Kidney (tissue), 14 donors: ENCODE measurements around the gene EVI5. TPM values are rescaled to one million over a fixed set of nuclear protein-coding genes. Genes with fewer than 3 reads are reported as not detected.
"Not testable (repeated sequence)": the region's sequence is repeated elsewhere in the genome, so short reads cannot be mapped to it uniquely, and the experiment has no call there.

ENCODE experiments used
- DNase-seq, 5 donors: peaks; one replicate each; pipeline ENCODE4 v3.0.0-alpha.2; 2013 to 2020
- FAIRE-seq: peaks from 2 replicates; lab custom pipeline; 2012; peaks lifted over from hg19 to GRCh38; lab: Jason Lieb, UNC
- H3K27ac ChIP-seq, 2 donors: one replicate each; pipeline ENCODE4 v1.7.0; 2013; ENCODE audit warnings: low read depth in 2 of 2, low read length in 2 of 2, inconsistent platforms in 1 of 2
- H3K27me3 ChIP-seq: one replicate; pipeline ENCODE4 v1.7.1; 2013; ENCODE audit warnings: low read length, inconsistent platforms; ENCODE audit not compliant: control insufficient read depth, insufficient read depth
- H3K36me3 ChIP-seq, 3 donors: one replicate each; pipeline versions ENCODE4 v1.7.0 to v1.7.1; 2013; ENCODE audit warnings: low read length in 3 of 3, control low read depth in 1 of 3, inconsistent platforms in 1 of 3; ENCODE audit not compliant: insufficient read depth in 3 of 3, control insufficient read depth in 2 of 3
- H3K4me1 ChIP-seq, 3 donors: one replicate each; pipeline versions ENCODE4 v1.7.0 to v1.7.1; 2013; ENCODE audit warnings: low read length in 3 of 3, inconsistent platforms in 1 of 3, low read depth in 1 of 3; ENCODE audit not compliant: control insufficient read depth in 2 of 3, insufficient read depth in 2 of 3
- H3K4me3 ChIP-seq, 3 donors: one replicate each; pipeline versions ENCODE4 v1.7.0 to v1.8.1; 2013; ENCODE audit warnings: low read length in 3 of 3, control low read depth in 1 of 3, inconsistent platforms in 1 of 3
- H3K9ac ChIP-seq, 3 donors: one replicate each; pipeline versions ENCODE4 v1.7.0 to v1.7.1; 2013; ENCODE audit warnings: low read length in 3 of 3, control low read depth in 1 of 3, inconsistent platforms in 1 of 3
- H3K9me3 ChIP-seq, 3 donors: one replicate each; pipeline versions ENCODE4 v1.7.0 to v1.7.1; 2013; ENCODE audit warnings: low read length in 3 of 3, control low read depth in 1 of 3, inconsistent platforms in 1 of 3; ENCODE audit not compliant: control insufficient read depth in 2 of 3, insufficient read depth in 1 of 3
- intact Hi-C: fragments of 100-400 bp; cut with DNase I; formaldehyde crosslinking; loops from one replicate; pipeline ENCODE4 v1.11.1; 2022
- polyA plus RNA-seq: library from polyadenylated mRNA; stranded (reverse); fragments of 350-450 nt; fragmentation: Illumina TruSeq; extraction: RNeasy Lipid Tissue Mini Kit (QIAGEN cat#74804); gene quantifications from one replicate; pipeline ENCODE4 v1.2.3, GENCODE V29; 2014; ENCODE audit warnings: low read depth, low replicate concordance; ENCODE audit not compliant: insufficient read depth
- total RNA-seq: library from RNA; stranded (reverse); fragmentation: NEBNext Ultra II Directional; extraction: Animal tissue kit (Norgen Biotek cat#: 25700); gene quantifications from one replicate; pipeline ENCODE4 v1.2.1, GENCODE V29; 2021
- TF ChIP-seq, protein P1 (sequence below): IDR thresholded peaks from 3 replicates; pipeline ENCODE4 v1.5.1; 2012; ENCODE audit warnings: mild to moderate bottlenecking, moderate library complexity, borderline replicate concordance; ENCODE audit not compliant: insufficient read depth; ENCODE audit errors: extremely low read depth
- donor health status: control.
- donor health status: control.
- donor health status: control.
- donor health status: control.
- donor health status: control.
- donor health status: DM: yes; HTN: yes; CAD: no.
- donor health status: Normal renal cell carcinoma (clear cell type).

The EVI5 gene
- total and polyA plus RNA-seq, 2 donors from 2014 or later = 3.6 to 36.5 TPM

DNA sequence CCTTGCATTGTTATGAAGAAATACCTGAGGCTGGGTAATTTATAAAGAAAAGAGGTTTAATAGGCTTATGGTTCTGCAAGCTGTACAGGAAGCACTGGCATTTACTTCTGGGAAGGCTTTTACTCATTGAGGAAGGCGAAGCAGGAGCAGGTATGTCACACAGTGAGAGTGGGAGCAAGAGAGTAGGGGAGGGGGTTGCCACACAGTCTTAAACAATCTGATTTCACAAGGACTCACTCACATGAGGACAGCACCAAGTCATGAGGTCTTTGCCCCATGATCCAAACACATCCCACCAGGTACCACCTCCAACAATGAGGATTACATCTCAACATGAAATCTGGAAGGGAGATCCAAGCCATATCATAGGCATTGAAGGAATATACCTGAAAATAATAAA is 127.2 kb downstream of the EVI5 start:
- intact Hi-C loops = no loop called here
- DNase-seq (no peak), FAIRE-seq (no peak)
- peaks cover 2 to 14% (median 3%) of the 10 kb centered on the region in 3 donors for H3K9me3 ChIP-seq
- H3K9ac ChIP-seq = no peak overlapping the region
- H3K27ac ChIP-seq = no peak overlapping the region
- no peak overlapping the region for H3K4me3 ChIP-seq
- no peaks in the 10 kb centered on the region for H3K4me1 ChIP-seq
- TF ChIP-seq, protein P1, sequence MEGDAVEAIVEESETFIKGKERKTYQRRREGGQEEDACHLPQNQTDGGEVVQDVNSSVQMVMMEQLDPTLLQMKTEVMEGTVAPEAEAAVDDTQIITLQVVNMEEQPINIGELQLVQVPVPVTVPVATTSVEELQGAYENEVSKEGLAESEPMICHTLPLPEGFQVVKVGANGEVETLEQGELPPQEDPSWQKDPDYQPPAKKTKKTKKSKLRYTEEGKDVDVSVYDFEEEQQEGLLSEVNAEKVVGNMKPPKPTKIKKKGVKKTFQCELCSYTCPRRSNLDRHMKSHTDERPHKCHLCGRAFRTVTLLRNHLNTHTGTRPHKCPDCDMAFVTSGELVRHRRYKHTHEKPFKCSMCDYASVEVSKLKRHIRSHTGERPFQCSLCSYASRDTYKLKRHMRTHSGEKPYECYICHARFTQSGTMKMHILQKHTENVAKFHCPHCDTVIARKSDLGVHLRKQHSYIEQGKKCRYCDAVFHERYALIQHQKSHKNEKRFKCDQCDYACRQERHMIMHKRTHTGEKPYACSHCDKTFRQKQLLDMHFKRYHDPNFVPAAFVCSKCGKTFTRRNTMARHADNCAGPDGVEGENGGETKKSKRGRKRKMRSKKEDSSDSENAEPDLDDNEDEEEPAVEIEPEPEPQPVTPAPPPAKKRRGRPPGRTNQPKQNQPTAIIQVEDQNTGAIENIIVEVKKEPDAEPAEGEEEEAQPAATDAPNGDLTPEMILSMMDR = no peak
- peaks cover 0 to 7% (median 0%) of the 10 kb centered on the region in 3 donors for H3K36me3 ChIP-seq
- no peaks in the 10 kb centered on the region for H3K27me3 ChIP-seq

- Histone ChIP-seq H3K36me3 (peaks cover 0 to 7% (median 0%) of the 10 kb centered on the region in 3 donors), H3K4me1 (no peaks in the 10 kb centered on the region), H3K9ac (no peak overlapping the region), H3K27ac (no peak overlapping the region), H3K4me3 (no peak overlapping the region), H3K27me3 (no peaks in the 10 kb centered on the region), H3K9me3 (peaks cover 2 to 14% (median 3%) of the 10 kb centered on the region in 3 donors)
- DNase-seq (peak in 2 of 5 donors; percentile 1 to 3), FAIRE-seq (no peak)
- TF ChIP-seq, protein P1 = no peak
- intact Hi-C loops = no loop called here
These were observed 129.6 kb downstream of the EVI5 start for GRCh38 chr1:92655197-92655801.

DNA sequence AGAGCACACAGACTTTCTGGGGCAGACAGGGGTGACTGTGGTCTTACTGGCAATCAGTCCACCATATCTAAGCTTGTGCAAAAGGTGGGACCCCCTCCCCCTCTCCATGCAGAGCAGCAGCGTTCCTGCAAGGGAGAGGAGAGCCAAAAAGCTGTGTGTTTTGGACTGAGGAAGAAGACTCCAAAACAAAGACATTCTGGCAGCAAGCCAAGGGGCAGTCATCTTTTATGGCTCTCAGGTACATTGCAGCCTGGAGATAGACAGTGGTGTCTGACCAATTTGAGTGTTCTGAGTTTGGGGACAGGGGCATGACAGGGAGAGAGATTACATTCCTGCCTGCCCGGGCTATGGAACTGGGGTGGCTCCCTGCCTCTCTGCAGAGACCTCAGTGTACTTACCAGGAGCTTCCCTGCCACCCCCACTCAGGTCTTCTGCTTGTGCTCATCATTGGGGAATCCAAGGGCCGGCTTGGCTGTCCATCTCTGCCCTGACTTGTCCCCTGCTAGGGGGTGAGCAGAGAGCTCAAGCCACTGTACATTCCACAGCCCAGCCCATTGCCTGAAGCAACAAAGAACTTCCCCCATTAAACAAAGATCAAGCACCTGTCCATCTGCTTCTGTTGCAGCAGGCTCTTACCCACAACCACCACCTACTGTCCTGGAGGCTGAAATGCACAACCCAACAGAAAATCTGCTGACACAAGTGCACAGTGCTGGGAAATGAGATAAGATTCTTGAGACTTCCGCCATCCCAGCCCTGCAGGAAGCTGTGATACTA is 131.1 kb downstream of the EVI5 start:
- intact Hi-C loops = no loop called here

DNA sequence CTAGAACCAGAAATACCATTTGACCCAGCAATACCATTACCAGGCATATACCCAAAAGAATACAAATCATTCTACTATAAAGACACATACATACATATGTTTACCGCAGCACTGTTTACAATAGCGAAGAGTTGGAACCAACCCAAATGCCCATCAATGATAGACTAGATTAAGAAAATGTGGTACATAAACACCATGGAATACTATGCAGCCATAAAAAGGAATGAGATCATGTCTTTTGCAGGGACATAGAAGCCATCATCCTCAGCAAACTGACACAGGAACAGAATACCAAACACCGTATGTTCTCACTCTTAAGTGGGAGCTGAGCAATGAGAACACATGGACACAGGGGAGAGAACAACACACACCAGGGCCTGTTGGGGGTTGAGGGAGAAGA is 144.2 kb downstream of the EVI5 start:
- H3K36me3 ChIP-seq, FAIRE-seq, H3K27me3 ChIP-seq, H3K27ac ChIP-seq, H3K9me3 ChIP-seq, H3K4me3 ChIP-seq, intact Hi-C loops, DNase-seq, H3K9ac ChIP-seq, H3K4me1 ChIP-seq: not testable (repeated sequence)

More for the DNA sequence above, 131.1 kb downstream of the EVI5 start:
- H3K4me3 ChIP-seq = no peak overlapping the region
- no peak for DNase-seq
- H3K27me3 ChIP-seq = no peaks in the 10 kb centered on the region
- no peak for FAIRE-seq
- H3K27ac ChIP-seq = no peak overlapping the region
- H3K9me3 ChIP-seq = peaks cover 2 to 14% (median 3%) of the 10 kb centered on the region in 3 donors
- no peaks in the 10 kb centered on the region for H3K4me1 ChIP-seq
- no peak overlapping the region for H3K9ac ChIP-seq
- TF ChIP-seq, protein P1 = no peak
- H3K36me3 ChIP-seq = peaks cover 0 to 7% (median 0%) of the 10 kb centered on the region in 3 donors
